ENCODE measurements around the gene PPP4C. TPM values are rescaled to one million over a fixed set of nuclear protein-coding genes. Genes with fewer than 3 reads are reported as not detected.
A peak's percentile ranks its signal among the peaks of the same experiment; 100 is the strongest.

The PPP4C gene
- total RNA-seq, 1 experiment from 2014 or later = 165 TPM

DNA sequence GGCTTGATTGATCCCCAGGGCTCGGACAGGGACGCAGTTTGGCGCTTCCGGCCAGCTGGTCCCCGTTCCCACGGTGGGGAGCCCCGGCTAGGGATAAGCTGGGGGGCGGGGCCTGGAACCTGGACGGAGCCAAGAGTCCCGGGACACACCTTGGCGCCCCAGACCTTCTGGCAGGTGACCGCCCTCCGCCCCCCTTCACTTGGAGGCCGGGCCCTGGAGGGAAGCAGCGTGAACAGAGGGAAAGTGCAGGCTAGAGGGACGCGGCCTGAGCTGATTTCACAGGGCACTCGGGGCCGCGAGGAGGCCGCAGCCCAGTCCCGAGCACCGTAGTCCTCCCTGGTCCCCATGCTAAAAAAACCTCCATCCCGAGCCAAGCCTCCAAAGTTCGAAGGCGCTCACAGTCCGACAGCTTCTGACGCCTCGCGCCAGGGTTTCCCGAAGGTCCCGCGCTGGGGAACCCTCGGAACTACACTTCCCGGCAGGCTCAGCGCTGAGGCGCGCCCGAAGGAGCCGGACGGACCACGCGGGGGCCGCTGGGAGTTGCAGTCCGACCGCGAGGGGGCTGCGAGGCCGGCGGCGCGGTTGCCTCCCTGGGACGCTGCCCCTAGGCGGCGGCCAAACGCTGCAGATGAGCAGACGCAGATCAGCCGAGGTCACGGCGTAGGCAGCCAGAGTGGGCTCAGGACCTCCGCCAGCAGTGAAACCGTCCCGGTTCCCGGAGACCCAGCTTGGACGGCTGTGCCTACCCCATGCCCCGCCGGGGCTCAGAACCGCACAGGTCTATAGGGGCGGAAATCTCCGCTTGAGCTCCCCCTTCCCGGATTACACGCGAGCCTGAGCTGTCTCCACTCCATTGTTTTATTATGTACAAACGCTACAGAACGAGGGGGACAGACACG is 15.9 kb downstream of the PPP4C start, which contains the start of gene TBX6:
TBX6 (minus strand) TSS at position 451 of the 899 bp plus-strand sequence. CDS start 731 bp downstream, outside the sequence.
- TF ChIP-seq POLR2AphosphoS5 (IDR thresholded peaks at IDR 0.05; ENCODE audit: low read depth, low read length) (peak; percentile 49; the same call in 1 of the 2 replicates), CBX3 (IDR thresholded peaks at IDR 0.05; ENCODE audit: low read depth) (no peak), POLR2A (IDR thresholded peaks at IDR 0.05; ENCODE audit: borderline replicate concordance, extremely low read depth, insufficient read depth, insufficient read length) (peak; percentile 4), CEBPB (IDR thresholded peaks at IDR 0.05; ENCODE audit: low read depth) (no peak), RAD21 (IDR thresholded peaks at IDR 0.05; ENCODE audit: low read depth) (peak; percentile 86), FOSL1 (IDR thresholded peaks at IDR 0.05; ENCODE audit: low read depth) (no peak)
- TF ChIP-seq, protein P1, sequence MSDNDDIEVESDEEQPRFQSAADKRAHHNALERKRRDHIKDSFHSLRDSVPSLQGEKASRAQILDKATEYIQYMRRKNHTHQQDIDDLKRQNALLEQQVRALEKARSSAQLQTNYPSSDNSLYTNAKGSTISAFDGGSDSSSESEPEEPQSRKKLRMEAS (IDR thresholded peaks at IDR 0.05) = peak; percentile 55; the same call in 1 of the 2 replicates
- TF ChIP-seq, protein P2, sequence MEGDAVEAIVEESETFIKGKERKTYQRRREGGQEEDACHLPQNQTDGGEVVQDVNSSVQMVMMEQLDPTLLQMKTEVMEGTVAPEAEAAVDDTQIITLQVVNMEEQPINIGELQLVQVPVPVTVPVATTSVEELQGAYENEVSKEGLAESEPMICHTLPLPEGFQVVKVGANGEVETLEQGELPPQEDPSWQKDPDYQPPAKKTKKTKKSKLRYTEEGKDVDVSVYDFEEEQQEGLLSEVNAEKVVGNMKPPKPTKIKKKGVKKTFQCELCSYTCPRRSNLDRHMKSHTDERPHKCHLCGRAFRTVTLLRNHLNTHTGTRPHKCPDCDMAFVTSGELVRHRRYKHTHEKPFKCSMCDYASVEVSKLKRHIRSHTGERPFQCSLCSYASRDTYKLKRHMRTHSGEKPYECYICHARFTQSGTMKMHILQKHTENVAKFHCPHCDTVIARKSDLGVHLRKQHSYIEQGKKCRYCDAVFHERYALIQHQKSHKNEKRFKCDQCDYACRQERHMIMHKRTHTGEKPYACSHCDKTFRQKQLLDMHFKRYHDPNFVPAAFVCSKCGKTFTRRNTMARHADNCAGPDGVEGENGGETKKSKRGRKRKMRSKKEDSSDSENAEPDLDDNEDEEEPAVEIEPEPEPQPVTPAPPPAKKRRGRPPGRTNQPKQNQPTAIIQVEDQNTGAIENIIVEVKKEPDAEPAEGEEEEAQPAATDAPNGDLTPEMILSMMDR (IDR thresholded peaks at IDR 0.05 in 2 of 3, conservative IDR thresholded peaks at IDR 0.05 in 1 of 3; ENCODE audit: borderline replicate concordance in 1 of 3, insufficient read depth in 1 of 3, low read depth in 2 of 3, low read length in 2 of 3) = peak; percentile 44 to 76 (median 63); a peak in 5 of 6 replicates
- Histone ChIP-seq H3K4me1 (ENCODE audit: control insufficient read depth in 1 of 2, insufficient read depth in 2 of 2, low read length in 2 of 2) (peaks cover 14 to 62% of the 10 kb centered on the region in 2 experiments), H3K4me2 (ENCODE audit: low read length) (peak within 1 kb of the TSS; percentile 96), H3K9ac (ENCODE audit: low read length) (peak within 1 kb of the TSS; percentile 77), H2AFZ (ENCODE audit: low read depth, low read length, poor library complexity, severe bottlenecking) (peak within 1 kb of the TSS; percentile 82), H3K4me3 (replicated peaks in 1 of 2; ENCODE audit: low read depth in 1 of 2, low read length in 2 of 2) (peak within 1 kb of the TSS; percentile 62 to 68), H3K9me2 (ENCODE audit: insufficient read depth) (no peaks in the 10 kb centered on the region), H3K9me3 (ENCODE audit: control insufficient read depth in 1 of 2, insufficient read depth in 1 of 2, low read depth in 1 of 2, low read length in 2 of 2) (peaks cover 0 to 4% of the 10 kb centered on the region in 2 experiments; a peak in 1 of 4 replicates), H3K79me2 (ENCODE audit: insufficient read depth, low read length) (no peaks in the 10 kb centered on the region), H4K20me1 (ENCODE audit: insufficient read depth) (no peaks in the 10 kb centered on the region), H3K36me3 (ENCODE audit: control insufficient read depth in 1 of 2, insufficient read depth in 2 of 2, low read length in 2 of 2) (no peaks in the 10 kb centered on the region), H3K27ac (ENCODE audit: low read depth, low read length) (peak within 1 kb of the TSS; percentile 77), H3K27me3 (ENCODE audit: insufficient read depth, low read length) (no peaks in the 10 kb centered on the region)
- CTCF ChIA-PET = interaction anchor here (0.6 to 6.3 kb wide), 22 partner anchors 11 to 602 kb away, joined by 3 to 48 read pairs (median 4); partner anchors contain the start of genes ALDOA, CORO1A, DCTPP1 and PRR14
- RAD21 ChIA-PET (ENCODE audit: low non-redundant PET in 1 of 2, low total read pairs in 2 of 2, uncharacterized antibody in 2 of 2, unreplicated experiment in 2 of 2) = interaction anchor here in 1 of 2 experiments (0.6 kb wide), 1 partner anchor 304 kb away, joined by 3 read pairs; the partner anchor contains the start of gene ZNF48
- POLR2A ChIA-PET = interaction anchor here (0.7 to 2.7 kb wide), 7 partner anchors 12 to 602 kb away, joined by 3 to 10 read pairs (median 3); partner anchors contain the start of genes ALDOA and PRR14
- intact Hi-C loops (cut with micrococcal nuclease) = loop anchor here (5.0 kb wide), 1 partner anchor 316 kb away; the partner anchor contains the start of gene ZNF771
- ATAC-seq (peak; percentile 89), DNase-seq (ENCODE audit: low read depth, low spot score) (peak; percentile 74)
- no TSS peak for BruUV-seq (replicated peaks)
